GM12878 (cell line): Measurements from ENCODE around the gene PIGZ.

Experiments used
- POLR2AphosphoS2 ChIP-seq: IDR thresholded peaks from 2 replicates; pipeline ENCODE4 v1.6.1; 2011; ENCODE audit warnings: low read depth, mild to moderate bottlenecking, low read length, improper control_type of control experiment, moderate library complexity
- RB1 ChIP-seq: fragments of 450-650 bp; formaldehyde crosslinking; IDR thresholded peaks from 2 replicates; pipeline ENCODE4 v1.6.1; 2017; ENCODE audit warnings: mild to moderate bottlenecking, borderline replicate concordance
- SPI1 ChIP-seq: IDR thresholded peaks from 2 replicates; pipeline ENCODE4 v1.6.1; 2011; ENCODE audit warnings: low read depth, mild to moderate bottlenecking, low read length, moderate library complexity, borderline replicate concordance; ENCODE audit not compliant: insufficient read depth
- SUZ12 ChIP-seq: fragments of 200-600 bp; sonication (generic); IDR thresholded peaks from one replicate; pipeline ENCODE4 v1.6.1; 2018; ENCODE audit warnings: antibody characterized with exemption, mild to moderate bottlenecking; ENCODE audit not compliant: unreplicated experiment
- TF ChIP-seq, protein P1 (sequence below): fragments of 450-650 bp; IDR thresholded peaks from 2 replicates; pipeline ENCODE4 v1.6.1; 2017; ENCODE audit warnings: borderline replicate concordance
- TF ChIP-seq, protein P2 (sequence below), 3 experiments: IDR thresholded peaks in 2 of 3; conservative IDR thresholded peaks in 1 of 3; 2 replicates each; pipeline ENCODE4 v1.5.1; 2011; ENCODE audit warnings: low read depth in 3 of 3, low read length in 3 of 3, mild to moderate bottlenecking in 3 of 3, control low read depth in 2 of 3, moderate library complexity in 2 of 3, inconsistent platforms in 1 of 3, mixed read lengths in 1 of 3; ENCODE audit not compliant: control insufficient read depth in 2 of 3, insufficient read depth in 1 of 3; ENCODE audit errors: extremely low read depth in 1 of 3
- TF ChIP-seq, protein P3 (sequence below): IDR thresholded peaks from 2 replicates; pipeline ENCODE4 v1.6.1; 2011; ENCODE audit warnings: borderline replicate concordance, low read depth, mild to moderate bottlenecking, moderate library complexity, mixed read lengths, low read length; ENCODE audit not compliant: insufficient read depth; ENCODE audit errors: extremely low read length
- TF ChIP-seq, protein P4 (sequence below): IDR thresholded peaks from 2 replicates; pipeline ENCODE4 v1.6.1; 2011; ENCODE audit warnings: low read depth, mild to moderate bottlenecking, low read length, moderate library complexity, borderline replicate concordance; ENCODE audit errors: extremely low read depth

DNA sequence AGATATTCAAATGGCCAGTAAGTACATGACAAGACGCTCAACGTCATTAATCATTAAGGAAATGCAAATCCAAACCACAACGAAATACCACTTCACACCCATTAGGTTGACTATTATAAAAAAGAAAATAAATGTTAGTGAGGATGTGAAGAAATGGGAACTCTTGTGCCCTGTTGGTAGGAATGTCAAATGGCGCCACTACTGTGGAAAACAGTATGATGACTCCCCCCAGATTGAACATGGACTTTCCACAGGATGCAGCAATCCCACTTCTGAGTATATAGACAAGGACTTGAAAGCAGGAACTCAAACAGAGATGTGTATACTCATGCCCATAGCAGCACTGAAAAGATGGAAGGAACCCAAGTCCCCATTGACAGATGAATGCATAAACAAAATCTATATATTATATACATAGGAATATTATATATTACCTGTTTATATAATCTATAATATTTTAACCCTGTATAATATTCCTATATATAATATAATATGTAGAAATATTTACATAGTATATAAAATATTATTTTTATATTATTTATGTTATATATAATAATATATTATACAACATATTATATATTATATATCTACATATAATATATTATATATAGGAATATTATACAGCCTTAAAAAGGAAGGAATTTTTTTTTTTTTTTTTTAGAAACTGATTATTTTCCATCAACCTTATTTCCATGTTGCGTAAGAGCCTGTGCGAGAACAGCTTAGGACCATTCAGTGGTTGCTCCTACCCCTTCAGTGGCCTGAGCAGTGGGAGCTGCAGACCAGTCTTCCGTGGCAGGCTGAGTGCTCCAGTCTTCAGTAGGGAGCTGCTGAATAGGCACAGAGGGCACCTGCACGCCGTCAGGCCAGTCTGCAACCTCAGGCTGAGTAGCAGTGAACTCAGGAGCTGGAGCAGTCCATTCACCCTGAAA, 17.6 kb upstream of the PIGZ start:
- no peak for TF ChIP-seq SUZ12
- TF ChIP-seq, protein P1, sequence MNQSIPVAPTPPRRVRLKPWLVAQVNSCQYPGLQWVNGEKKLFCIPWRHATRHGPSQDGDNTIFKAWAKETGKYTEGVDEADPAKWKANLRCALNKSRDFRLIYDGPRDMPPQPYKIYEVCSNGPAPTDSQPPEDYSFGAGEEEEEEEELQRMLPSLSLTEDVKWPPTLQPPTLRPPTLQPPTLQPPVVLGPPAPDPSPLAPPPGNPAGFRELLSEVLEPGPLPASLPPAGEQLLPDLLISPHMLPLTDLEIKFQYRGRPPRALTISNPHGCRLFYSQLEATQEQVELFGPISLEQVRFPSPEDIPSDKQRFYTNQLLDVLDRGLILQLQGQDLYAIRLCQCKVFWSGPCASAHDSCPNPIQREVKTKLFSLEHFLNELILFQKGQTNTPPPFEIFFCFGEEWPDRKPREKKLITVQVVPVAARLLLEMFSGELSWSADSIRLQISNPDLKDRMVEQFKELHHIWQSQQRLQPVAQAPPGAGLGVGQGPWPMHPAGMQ, result no peak
- TF ChIP-seq, protein P2, sequence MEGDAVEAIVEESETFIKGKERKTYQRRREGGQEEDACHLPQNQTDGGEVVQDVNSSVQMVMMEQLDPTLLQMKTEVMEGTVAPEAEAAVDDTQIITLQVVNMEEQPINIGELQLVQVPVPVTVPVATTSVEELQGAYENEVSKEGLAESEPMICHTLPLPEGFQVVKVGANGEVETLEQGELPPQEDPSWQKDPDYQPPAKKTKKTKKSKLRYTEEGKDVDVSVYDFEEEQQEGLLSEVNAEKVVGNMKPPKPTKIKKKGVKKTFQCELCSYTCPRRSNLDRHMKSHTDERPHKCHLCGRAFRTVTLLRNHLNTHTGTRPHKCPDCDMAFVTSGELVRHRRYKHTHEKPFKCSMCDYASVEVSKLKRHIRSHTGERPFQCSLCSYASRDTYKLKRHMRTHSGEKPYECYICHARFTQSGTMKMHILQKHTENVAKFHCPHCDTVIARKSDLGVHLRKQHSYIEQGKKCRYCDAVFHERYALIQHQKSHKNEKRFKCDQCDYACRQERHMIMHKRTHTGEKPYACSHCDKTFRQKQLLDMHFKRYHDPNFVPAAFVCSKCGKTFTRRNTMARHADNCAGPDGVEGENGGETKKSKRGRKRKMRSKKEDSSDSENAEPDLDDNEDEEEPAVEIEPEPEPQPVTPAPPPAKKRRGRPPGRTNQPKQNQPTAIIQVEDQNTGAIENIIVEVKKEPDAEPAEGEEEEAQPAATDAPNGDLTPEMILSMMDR (IDR thresholded peaks at IDR 0.05 in 2 of 3, conservative IDR thresholded peaks at IDR 0.05 in 1 of 3; ENCODE audit: control insufficient read depth in 2 of 3, extremely low read depth in 1 of 3, insufficient read depth in 1 of 3, low read depth in 3 of 3, low read length in 3 of 3), result no peak
- TF ChIP-seq, protein P3, sequence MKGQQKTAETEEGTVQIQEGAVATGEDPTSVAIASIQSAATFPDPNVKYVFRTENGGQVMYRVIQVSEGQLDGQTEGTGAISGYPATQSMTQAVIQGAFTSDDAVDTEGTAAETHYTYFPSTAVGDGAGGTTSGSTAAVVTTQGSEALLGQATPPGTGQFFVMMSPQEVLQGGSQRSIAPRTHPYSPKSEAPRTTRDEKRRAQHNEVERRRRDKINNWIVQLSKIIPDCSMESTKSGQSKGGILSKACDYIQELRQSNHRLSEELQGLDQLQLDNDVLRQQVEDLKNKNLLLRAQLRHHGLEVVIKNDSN, result no peak
- TF ChIP-seq SPI1, result no peak
- TF ChIP-seq, protein P4, sequence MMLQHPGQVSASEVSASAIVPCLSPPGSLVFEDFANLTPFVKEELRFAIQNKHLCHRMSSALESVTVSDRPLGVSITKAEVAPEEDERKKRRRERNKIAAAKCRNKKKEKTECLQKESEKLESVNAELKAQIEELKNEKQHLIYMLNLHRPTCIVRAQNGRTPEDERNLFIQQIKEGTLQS, result no peak
- no peak for TF ChIP-seq POLR2AphosphoS2
- TF ChIP-seq RB1, result no peak
